Activated B cell treated with CpG ODN at 0.5 μM for 24 hours (primary cell): ENCODE data around the gene TRPT1. TPM values are rescaled to one million over a fixed set of nuclear protein-coding genes. Genes with fewer than 3 reads are reported as not detected.

Source experiments
- ATAC-seq: fragments of 200-7000 bp; cut with Tn5 transposase; one replicate; pipeline ENCODE4 v1.10.0; 2021; ENCODE audit warnings: low read depth, mild to moderate bottlenecking, moderate library complexity
- CTCF ChIA-PET: fragments of 350-600 bp; sonication (Branson Sonifier 250); formaldehyde crosslinking; loops from one replicate; lab custom pipeline; 2021; ENCODE audit warnings: antibody characterized with exemption; lab: Charles Lee
- POLR2A ChIA-PET: fragments of 350-600 bp; sonication (Branson Sonifier 250); formaldehyde crosslinking; loops from one replicate; lab custom pipeline; 2021; ENCODE audit warnings: antibody characterized with exemption; lab: Charles Lee
- DNase-seq: peaks from one replicate; pipeline ENCODE4 v3.0.0; 2022
- H3K27ac Mint-ChIP-seq: one replicate; pipeline ENCODE4 v1.8.0; 2020; ENCODE audit warnings: mixed read lengths
- H3K27me3 Mint-ChIP-seq: one replicate; pipeline ENCODE4 v1.8.0; 2021; ENCODE audit warnings: mixed read lengths
- H3K36me3 Mint-ChIP-seq: one replicate; pipeline ENCODE4 v1.8.0; 2021; ENCODE audit warnings: low read depth, mixed read lengths
- H3K4me1 Mint-ChIP-seq: one replicate; pipeline ENCODE4 v1.8.0; 2021; ENCODE audit warnings: mixed read lengths
- H3K4me3 Mint-ChIP-seq: one replicate; pipeline ENCODE4 v1.8.0; 2020; ENCODE audit warnings: mild to moderate bottlenecking, mixed read lengths
- H3K9me3 Mint-ChIP-seq: one replicate; pipeline ENCODE4 v1.8.0; 2020; ENCODE audit warnings: mixed read lengths
- CTCF ChIP-seq: fragments of 200-600 bp; IDR thresholded peaks from one replicate; pipeline ENCODE4 v1.8.0; 2022; ENCODE audit warnings: antibody characterized with exemption, mild to moderate bottlenecking
- intact Hi-C: fragments of 100-400 bp; cut with micrococcal nuclease; formaldehyde crosslinking; loops from one replicate; pipeline ENCODE4 v1.15.1; 2024
- total RNA-seq: library from RNA; stranded (reverse); gene quantifications from 2 replicates; pipeline ENCODE4 v1.2.3, GENCODE V29; 2022

Gene TRPT1
- total RNA-seq, 1 donor from 2014 or later, result 50.6 TPM

- Mint-ChIP-seq H3K36me3 (peaks cover 54% of the 10 kb centered on the region), H3K27ac (peak overlapping the region; percentile 98), H3K9me3 (no peaks in the 10 kb centered on the region), H3K4me3 (peak overlapping the region; percentile 91), H3K27me3 (no peaks in the 10 kb centered on the region), H3K4me1 (peaks cover 74% of the 10 kb centered on the region)
- ATAC-seq (peak; percentile 81), DNase-seq (peak; percentile 100)
- CTCF ChIA-PET, result interaction anchor here (0.7 to 1.3 kb wide), 4 partner anchors 9 to 60 kb away, joined by 3 to 7 read pairs (median 3); partner anchors contain the start of gene STIP1
- intact Hi-C loops, result loop anchor here (1.0 to 10.0 kb wide), 9 partner anchors 10 to 534 kb away; partner anchors contain the start of genes CCDC88B, ESRRA, GPR137 and OTUB1
- TF ChIP-seq CTCF, result no peak
- POLR2A ChIA-PET, result interaction anchor here (0.5 to 8.7 kb wide), 24 partner anchors 9 to 1649 kb away, joined by 3 to 127 read pairs (median 8); partner anchors contain the start of genes BAD, CCDC88B, DNAJC4 and ESRRA
Measured at GRCh38 chr11:64241241-64241490, 15.2 kb upstream of the TRPT1 start.

DNA sequence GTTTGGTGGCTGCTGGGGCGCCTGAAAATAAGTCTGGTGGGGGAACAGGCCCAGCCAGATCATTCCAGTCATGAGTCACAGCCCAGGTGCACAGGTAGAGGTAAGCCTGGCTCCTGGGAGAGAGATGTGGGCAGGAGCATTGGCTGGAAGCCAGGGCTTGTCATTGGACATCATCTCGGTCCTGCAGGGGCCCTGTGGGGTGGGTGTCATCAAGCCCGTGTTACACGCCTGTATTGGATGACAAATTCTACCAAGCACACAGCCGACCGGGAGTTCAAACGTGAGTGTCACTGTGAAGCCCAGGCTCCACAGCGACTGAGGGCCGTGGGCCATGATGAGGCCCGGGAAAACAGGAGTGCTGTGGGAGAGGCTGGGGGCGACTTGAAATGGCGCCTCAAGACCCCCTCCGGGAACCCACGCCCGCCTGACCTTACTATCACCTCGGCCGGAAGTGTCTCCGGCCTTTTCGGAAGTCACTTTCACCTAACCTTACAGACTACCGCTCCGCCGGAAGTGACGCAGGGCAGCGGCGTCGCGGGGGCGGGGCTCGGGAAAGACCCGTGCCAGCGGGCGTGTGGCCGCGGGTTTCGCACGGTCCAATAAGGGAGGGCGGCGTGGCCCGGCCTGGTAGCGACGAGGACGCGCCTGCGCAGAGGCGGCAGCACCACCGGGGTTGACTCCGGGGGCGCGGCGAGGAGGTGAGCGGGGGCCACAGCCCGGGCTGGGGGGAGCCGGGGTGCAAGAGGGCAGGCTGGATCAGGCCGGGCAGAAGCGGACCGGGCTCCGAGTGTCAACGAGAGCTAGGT lies 14.7 kb upstream of the TRPT1 start, which contains the start of gene FKBP2:
Gene FKBP2 (plus strand): TSS at position 661 of the 806 bp plus-strand sequence. CDS start 1,293 bp downstream, outside the sequence.
- Mint-ChIP-seq H3K27me3 (no peaks in the 10 kb centered on the region), H3K4me1 (peaks cover 75% of the 10 kb centered on the region), H3K27ac (peak within 1 kb of the TSS; percentile 98), H3K4me3 (peak within 1 kb of the TSS; percentile 91), H3K36me3 (peaks cover 50% of the 10 kb centered on the region), H3K9me3 (no peaks in the 10 kb centered on the region)
- intact Hi-C loops, result loop anchor here (1.0 to 10.0 kb wide), 11 partner anchors 10 to 534 kb away; partner anchors contain the start of genes CCDC88B, DNAJC4, ESRRA and GPR137
- DNase-seq (peak; percentile 98), ATAC-seq (peak; percentile 61)
- no peak for TF ChIP-seq CTCF
- POLR2A ChIA-PET, result interaction anchor here (0.5 to 8.7 kb wide), 28 partner anchors 9 to 1649 kb away, joined by 3 to 127 read pairs (median 7); partner anchors contain the start of genes BAD, CCDC88B, DNAJC4 and ESRRA
- CTCF ChIA-PET, result interaction anchor here (0.7 to 1.3 kb wide), 4 partner anchors 10 to 60 kb away, joined by 3 to 7 read pairs (median 3); partner anchors contain the start of gene STIP1

DNA sequence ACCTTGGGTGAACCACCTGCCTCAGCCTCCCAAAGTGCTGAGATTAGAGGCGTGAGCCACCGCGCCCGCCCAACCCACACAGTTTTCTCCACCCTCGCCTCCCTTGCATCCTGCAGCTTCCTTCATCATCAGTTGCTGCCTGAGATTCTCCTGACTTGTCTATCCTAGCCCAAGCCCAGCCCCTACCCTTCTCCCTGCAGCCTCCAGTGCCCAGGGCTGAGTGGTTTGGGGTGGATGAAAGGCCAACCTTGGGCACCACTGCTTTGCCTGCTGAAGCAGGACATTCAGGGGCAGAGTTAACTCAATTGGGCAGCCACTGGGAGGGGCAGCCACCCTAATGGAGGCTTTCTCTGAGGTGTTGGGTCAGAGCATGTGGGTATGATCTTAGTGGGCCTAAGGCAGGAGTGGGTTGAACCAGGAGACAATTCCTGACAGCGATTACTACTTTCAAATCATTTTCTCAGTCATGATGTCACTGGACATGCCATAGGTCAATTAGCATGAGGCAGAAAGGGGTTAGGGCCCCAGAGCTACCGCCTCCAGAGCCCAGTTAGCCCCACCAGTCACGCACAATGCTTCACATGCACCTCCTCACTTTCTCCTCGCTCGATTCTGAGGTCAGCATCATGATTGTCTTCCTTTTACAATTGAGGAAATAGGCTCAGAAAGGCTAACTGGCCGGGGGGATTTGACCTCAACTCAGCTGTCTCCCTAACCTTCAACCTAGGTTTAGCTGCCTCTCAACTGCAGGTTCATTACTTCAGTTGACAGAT lies 13.9 kb upstream of the TRPT1 start:
- no peak for DNase-seq
- H3K27me3 Mint-ChIP-seq, result no peaks in the 10 kb centered on the region
- peaks cover 56% of the 10 kb centered on the region for H3K36me3 Mint-ChIP-seq
- peaks cover 76% of the 10 kb centered on the region for H3K4me1 Mint-ChIP-seq
- peak overlapping the region; percentile 91 for H3K4me3 Mint-ChIP-seq
- no peaks in the 10 kb centered on the region for H3K9me3 Mint-ChIP-seq
- no peak for ATAC-seq
- TF ChIP-seq CTCF, result no peak
- ChIA-PET CTCF (no interaction called here), POLR2A (interaction anchor here (0.6 to 8.7 kb wide), 11 partner anchors 9 to 1317 kb away, joined by 3 to 127 read pairs (median 11); partner anchors contain the start of genes DNAJC4, ESRRA, FERMT3 and NUDT22)
- intact Hi-C loops, result loop anchor here (1.0 to 10.0 kb wide), 6 partner anchors 10 to 535 kb away; partner anchors contain the start of genes CCDC88B, DNAJC4, NUDT22 and OTUB1
- H3K27ac Mint-ChIP-seq, result peak overlapping the region; percentile 98

DNA sequence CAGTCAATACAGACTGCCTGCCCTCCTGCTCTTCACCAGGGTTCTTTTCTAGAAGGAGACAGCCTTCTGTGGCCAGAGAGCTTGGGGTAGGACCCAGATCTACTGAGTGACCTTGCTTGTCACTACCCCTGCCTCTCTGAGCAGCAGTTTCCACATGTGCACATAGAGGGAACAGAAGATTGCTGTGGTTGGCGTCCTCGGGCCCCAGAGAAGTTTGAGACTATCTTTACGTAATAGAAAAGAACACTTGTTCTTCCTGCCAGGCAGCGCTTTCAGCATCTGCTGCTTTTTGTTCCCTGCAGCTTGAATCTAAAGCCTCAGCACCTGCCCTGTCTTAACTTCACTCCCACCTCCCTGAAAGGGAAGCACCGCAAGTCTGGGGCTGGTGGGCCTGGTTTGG lies 13.0 kb upstream of the TRPT1 start:
- Mint-ChIP-seq H3K27ac (peak overlapping the region; percentile 98), H3K4me3 (no peak overlapping the region), H3K9me3 (no peaks in the 10 kb centered on the region), H3K36me3 (peaks cover 52% of the 10 kb centered on the region), H3K27me3 (no peaks in the 10 kb centered on the region), H3K4me1 (peaks cover 74% of the 10 kb centered on the region)
- ATAC-seq (no peak), DNase-seq (no peak)
- intact Hi-C loops, result no loop called here
- no peak for TF ChIP-seq CTCF
- POLR2A ChIA-PET, result interaction anchor here (0.6 to 5.9 kb wide), 4 partner anchors 8 to 24 kb away, joined by 4 to 60 read pairs (median 13); partner anchors contain the start of genes DNAJC4, NUDT22 and TRPT1
- CTCF ChIA-PET, result no interaction called here
